ENCODE measurements around the gene MTCL1.
A peak's percentile ranks its signal among the peaks of the same experiment; 100 is the strongest.

MTCL1 gene

DNA sequence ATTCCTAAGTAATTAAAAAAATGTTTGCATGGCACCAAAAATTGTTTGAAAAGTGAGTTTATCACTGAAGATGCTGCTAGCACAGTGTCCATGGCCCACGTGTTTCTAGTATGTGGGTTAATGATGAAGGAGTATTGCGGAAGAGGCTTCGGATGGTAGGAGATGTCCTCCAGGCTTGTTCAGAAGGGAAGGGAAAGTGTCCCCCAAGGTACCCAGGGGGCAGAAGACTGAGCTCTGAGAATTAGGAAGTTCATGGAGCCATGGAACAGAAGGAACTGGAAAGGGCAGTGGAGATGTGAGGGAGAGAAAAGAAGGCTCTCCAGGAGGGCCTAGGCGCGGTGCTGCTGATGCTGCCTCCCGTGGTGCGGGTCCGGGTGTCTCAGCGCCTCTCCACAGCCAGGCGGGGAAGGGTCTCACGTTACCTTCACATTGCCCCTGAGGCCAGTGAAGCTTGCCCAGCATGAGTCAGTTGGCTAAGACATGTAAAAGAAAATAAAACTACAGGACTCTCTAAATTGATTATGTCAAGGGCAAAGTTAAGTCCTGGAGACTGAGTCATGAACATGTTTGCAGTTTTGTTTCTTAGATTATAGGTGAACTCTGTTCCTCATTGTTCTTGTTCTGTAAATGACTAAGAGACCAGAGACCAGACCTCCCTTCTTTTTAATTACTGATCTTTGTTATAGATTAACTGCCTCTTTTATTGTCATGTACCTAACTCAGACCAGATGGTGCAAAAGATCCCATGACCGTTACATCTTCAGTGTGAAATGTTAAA is 89.0 kb downstream of the MTCL1 start:
- DNase-seq (ENCODE audit: low read depth), result no peak

DNA sequence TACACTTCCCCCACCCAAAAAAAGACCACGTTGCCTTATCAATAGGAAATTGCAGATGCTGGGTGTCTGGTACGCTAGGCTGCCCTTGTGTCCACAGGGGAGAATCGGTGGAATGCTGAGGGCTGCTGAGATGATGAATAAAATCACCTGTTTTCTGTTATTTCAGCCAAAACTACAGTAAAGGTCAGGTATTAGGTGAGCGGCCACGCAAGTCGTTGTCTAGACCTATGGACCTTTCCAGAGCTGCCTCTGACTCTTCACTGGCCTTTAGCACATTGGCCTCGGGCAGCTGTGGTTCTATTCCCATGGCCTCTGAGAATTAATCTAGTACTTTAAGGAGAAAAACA is 89.6 kb downstream of the MTCL1 start:
- no peak for DNase-seq (ENCODE audit: low read depth)

DNA sequence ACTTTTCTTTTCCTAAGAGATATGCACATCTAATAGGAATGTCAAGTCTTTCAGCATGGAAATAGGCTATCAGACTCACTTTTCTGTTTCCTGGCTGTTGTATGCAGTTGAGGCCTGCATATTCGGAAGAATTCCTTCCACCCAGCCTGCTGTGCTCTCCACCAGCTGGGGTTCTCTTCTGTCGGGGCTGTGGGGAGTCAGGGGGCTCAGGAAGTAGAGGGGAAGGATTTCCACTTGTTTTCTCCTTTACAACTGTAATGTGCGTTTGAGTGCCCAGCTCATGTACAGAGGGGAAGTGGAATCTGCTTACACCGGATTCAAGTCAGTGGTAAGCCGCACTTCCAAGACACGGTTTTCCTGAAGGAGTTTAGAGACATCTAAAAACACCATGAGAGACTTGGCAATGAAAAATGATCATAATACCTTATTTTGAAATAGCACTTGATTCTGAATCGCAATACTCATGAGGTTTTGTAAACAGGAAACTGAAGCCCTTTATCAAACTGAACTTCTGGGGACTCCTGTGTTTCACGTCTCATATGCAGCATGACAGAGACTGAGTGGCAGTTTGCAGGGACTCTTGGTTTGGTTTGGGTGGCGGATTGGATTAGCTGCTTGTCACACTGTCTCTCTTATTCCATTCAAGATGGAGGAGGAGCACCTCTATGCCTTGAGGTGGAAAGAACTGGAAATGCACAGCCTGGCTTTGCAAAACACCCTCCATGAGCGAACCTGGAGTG is 90.4 kb downstream of the MTCL1 start:
- DNase-seq (ENCODE audit: low read depth), result no peak

DNA sequence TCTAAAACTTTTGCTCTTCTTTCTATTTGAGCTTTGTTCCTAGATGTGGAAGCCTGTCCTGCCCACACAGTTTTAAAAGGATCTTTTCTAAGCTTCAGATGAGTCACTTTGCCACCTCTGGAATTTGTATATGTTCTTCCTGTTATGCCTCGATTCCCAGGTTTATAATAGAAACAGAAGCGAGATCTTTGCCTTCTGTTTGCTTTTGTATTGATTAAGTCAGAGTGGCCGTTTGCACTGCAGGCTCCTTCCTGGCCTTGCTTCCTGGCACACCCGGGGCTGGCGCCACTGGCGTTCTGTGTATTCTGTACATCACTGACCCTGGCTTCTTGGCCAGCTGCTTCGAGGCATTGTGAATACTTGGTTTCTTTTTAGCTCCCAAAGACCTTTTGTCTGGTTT is 91.8 kb downstream of the MTCL1 start:
- DNase-seq (ENCODE audit: low read depth), result no peak

DNA sequence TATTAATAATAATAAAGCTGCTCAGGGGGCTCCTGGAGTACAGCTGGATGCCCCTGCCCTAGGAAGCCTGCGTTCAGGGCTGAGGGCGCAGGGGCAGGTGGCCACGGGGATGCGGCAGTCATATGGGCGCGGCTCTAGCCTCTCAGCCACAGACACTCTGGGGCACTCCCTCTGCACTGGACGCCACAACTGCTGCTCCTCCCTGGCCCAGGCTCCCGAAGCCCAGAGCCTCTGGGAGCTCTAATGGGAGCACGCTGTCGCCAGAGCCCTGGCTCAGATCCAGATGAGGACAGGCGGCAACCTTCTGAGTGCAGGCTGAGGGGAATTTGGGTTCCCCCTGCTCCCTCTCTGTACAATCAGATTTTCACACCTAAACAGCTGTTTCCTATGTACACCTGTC is 93.6 kb downstream of the MTCL1 start:
- no peak for DNase-seq (ENCODE audit: low read depth)

DNA sequence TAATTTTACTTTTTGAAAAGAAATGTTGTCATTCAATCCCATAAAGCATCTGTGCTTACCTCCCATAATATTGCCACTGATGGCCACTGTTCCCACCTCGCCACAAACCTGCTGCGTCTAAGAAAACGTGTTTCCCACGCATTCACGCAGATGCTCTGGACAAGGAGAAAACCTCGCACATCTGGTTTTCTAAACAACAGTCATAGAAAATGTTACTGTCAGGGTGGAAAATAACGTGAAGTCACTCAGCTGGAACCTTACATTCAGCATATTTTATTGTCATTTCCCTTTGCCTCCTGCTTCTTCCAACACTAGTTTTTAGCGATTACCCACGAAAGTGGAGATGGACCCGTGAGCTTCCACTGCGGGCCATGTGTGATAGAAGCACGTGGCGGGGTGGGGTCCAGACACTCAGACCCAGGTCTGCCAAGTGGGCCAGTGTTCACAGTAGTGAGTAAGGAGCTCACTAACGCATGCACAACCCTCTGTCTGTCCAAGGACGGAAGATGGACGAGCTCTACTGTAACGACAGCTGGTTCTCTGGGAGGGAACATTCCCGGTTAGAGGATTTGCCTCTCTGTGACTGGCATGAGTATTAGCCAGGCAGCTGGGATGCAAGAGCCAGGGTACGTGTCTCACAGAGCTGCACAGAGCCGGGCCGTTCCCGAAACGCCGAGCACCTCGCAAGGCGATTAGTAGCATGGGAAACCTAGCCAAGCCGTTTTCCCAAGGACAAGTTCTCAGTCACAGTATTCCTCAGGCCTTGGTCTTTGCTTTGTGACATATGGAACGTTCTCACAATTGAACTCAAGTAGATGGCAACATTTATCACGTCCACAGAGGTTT is 94.5 kb downstream of the MTCL1 start:
- no peak for DNase-seq (ENCODE audit: low read depth)

DNA sequence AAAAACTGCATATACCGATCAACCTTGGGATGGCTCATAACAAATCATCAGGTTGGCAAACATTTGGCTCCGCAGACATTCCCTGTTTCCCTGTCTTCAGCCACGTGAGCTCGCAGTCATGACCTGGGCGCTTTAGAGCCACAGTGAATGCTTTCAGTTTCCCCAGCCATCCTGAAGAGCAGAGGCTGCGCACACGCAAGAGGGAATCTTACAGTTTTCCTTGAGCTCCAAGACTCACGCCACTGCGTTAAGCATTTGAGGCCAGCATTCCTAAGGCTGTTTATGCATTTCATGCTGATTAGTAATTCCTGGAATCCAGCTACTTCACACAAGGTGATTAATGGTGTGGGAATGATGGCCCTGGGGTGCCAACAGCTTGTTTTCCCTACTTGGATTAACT is 95.1 kb downstream of the MTCL1 start:
- DNase-seq (ENCODE audit: low read depth), result peak; percentile 59

DNA sequence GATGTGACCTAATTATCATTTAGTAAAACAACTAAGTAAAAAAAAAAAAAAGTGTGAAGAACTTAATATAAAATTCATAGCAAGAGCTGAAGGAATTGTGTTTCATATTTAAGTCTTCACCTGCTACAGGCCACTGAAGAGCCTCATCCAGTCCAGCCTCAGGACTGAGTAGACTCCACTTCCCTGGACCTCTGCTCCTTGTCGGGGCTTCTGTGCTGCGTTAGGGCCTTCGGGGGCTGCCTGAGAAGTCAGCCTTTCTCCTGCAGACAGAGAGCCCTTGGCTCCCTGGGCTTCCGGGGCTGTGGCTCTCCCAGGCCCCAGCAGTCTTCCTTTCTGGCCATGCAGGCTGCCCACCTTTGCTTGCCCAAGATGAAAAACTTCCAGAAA is 95.5 kb downstream of the MTCL1 start:
- DNase-seq (ENCODE audit: low read depth), result no peak

DNA sequence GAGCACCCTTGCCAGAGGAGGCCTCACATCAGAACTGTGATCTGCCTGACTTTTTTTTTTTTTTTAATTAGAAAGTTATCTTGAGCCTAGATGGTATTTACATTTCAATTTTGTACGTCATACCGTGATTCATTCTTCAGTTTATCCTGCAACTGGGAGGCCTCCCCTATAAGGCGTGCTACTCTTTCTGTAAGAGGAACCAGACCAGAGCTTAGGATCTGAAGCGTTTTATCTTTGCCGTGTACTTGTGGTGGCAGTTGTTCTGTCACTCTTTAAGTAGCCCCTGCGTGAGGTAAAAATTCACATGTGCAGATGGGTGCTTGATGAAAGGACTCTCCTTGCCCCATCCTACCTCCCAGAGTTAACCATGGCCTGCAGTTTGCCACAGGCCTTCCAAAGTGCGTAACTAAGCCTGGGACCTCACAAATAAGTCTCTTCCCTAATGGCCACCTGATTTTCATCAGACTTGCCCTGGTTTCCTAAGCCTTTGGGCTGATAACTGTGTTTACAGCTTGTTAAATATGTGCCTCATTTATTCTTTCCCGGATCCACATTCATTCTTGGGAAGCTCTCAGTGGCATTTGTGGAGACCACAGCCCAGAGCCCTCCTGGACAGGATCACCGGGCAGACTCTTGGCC is 96.0 kb downstream of the MTCL1 start:
- DNase-seq (ENCODE audit: low read depth), result no peak

DNA sequence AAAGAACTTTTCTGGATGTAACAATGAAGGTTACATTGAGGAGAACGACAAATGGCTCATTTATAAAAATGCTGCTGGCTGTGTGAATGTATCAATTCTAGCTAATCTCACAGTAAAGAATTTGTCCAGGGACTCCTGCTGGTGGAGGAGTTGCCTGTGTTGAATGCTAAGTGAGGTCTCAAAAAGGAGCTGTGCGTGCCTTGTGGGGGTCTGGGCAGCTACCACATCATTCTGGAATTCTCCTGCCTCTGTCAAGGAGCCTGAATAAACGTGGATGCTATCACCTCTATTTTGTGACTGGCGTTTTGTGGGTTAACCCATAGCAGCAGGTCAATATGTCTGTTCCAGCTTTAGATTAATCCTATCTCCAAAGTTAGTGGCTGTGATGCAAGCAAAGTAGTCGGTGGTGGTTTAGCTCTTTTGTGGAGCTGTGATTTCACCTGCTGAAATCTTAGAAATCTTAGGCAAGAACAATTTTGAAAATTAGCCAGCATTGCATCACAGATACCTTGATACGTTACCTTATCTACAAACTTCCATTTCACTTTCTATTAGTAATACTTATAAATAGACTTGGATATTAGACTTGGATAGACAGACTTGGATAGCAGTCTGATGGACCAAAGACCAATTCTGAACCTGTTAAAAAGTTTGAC is 96.8 kb downstream of the MTCL1 start:
- no peak for DNase-seq (ENCODE audit: low read depth)

DNA sequence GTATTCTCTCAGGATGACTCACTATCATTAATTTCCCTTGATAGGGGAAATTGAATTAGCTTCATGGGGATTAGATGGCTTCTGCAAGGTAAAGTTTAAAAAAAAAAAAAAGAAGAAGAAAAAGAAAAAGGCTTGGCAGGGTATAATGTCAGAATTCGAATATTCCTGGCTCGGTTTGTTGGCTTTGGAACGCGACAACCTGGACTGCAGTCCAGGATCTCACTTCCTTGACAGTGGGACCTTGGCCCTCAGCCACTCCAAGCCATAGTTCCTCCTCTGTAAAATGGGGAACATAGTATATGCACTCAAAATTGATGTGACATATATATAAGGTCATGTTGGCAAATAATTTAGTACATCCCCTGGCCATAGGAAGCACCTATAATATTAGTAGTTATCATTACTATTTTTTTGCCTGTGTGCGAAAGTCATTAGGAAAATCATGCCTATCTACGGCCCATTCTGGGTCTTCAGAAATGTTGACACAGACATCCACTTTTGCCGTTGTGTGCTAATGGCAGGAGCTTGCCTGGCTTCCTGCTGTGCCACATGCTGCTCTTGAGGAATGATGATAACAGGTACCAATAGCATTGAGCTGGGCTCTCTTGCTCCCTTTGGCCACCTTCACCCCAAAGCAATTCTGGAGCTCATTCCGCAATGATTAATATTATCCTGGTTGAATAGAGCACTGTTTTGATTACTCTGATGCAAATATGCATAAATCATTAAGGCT is 97.9 kb downstream of the MTCL1 start:
- no peak for DNase-seq (ENCODE audit: low read depth)

DNA sequence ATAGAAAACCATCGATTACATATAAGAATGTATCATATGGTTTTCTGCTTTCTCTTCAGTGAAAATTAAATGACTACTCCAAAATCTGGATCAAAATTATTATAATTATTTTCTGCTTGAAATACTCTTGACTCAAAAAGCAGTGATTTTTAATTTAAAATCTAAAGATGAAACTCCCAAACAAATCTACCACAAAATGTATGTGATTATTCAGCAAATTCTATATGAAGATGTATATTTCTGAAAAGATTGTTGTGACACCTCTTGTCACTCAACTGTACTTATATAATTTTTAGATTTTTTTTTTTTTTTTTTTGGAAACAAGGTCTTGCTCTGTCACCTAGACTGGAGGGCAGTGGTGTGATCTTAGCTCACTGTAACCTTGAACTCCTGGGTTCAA is 98.6 kb downstream of the MTCL1 start:
- DNase-seq (ENCODE audit: low read depth), result no peak

DNA sequence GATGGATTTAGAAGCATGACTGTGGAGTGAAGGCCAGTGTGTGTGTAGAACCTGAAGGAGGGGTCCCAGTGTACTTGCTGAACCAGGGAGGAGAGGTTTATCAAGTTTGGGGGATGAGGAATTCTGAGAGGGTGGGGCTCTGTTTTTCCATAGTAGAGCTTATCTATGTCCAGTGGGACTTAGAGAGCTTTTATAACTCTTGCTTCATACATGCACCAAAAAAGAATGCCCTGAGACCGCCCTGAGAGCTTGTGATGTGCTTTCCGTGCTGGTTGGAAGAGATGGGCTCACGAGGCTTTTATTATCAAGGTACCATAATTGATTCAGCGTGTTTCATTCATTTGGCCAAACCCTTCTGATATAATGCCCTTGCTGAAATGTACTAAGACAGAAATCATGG is 100.2 kb downstream of the MTCL1 start:
- DNase-seq (ENCODE audit: low read depth), result no peak

DNA sequence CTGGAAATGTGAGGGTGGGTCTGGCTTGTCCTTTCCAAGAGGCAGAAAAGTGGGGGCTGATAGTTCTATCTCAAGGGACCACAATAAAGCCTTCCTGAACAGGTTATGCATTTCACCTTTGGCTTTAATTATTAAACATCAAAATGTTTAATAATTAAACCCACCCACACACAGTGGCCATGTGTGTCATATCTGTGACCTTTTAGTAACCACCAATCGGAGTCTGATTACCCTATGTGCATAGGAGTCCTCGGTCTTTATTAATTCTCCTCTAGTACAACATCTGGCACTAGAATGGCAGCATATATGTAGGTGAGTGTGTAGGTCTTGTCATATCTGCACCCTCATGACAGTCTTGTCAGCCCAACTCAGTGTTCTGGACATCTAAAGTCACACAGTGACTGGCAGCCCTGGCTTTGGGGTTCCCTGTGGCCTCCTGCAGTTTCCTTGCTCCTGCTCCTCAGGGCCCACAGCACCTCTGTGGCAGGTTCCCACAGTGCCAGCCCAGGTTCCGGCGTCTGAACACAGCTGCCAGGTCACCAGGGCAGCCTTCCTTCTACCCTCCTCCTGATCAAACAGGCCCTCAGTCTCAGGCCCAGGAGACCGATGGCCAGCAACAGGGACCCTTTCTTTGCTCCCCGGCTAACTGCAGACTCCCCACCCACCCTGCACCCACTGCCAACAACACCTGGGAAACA is 100.9 kb downstream of the MTCL1 start:
- DNase-seq (ENCODE audit: low read depth), result no peak

DNA sequence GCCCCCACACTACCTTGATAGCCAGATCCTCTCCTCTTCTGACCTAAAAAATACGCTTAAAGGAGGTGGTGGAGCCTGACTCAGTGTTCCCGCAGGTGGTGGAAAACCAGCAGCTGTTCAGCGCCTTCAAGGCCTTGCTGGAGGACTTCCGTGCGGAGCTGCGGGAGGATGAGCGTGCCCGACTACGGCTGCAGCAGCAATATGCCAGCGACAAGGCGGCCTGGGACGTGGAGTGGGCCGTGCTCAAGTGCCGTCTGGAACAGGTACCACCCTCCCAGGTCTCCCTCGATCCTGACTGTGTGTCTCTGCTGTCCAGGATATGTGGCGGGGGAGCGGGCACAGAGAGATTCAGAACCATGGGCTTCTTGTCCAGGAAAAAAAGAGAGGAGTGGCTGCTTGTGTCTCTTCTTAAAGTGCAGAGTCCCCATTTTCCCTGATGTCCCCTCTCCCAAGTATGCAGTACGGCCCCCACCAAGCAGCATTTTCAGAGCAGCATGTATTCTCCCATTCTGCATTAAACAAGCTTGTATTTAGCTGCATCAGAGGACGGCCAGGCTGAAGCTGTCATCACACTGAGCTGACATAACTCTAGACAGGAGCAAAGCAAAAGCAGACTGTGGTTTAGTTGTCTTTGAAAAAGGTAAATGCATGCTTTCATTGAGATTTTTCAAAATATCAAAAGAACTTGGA is 101.6 kb downstream of the MTCL1 start:
- DNase-seq (ENCODE audit: low read depth), result no peak

DNA sequence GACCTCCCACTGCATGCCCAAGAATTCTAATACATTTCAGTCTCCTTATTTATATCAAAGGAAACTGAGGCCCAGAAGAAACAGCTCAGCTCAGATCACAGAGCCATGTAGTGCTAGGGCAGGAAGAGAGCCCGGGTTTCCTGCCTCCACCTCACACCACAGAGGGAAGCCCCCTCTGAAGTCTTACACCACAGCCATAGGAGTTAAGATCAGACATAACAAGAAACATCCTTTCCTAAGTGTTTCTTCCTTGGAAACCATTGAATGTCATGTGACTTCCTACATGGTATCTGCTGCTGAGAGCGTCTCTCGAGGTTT is 102.1 kb downstream of the MTCL1 start:
- no peak for DNase-seq (ENCODE audit: low read depth)

DNA sequence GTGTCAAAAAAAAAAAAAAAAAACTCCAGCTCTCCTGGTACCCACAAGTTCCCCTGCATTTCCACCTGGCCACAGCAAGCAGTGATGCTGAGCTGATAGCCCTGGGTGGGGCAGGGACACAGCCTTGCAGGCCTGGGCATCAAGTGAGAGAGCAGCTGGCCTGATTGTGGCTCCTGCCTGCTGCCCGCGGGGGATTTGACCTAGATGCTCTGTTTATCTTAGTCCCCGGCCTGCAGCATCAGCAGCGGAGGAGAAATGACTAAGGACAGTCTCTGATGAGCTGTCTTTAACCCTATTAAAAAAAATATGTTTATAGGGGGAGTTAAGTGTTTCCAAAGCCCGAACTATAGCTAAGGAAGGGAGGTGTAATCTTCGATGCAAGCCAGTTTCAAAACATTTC is 102.6 kb downstream of the MTCL1 start:
- no peak for DNase-seq (ENCODE audit: low read depth)

DNA sequence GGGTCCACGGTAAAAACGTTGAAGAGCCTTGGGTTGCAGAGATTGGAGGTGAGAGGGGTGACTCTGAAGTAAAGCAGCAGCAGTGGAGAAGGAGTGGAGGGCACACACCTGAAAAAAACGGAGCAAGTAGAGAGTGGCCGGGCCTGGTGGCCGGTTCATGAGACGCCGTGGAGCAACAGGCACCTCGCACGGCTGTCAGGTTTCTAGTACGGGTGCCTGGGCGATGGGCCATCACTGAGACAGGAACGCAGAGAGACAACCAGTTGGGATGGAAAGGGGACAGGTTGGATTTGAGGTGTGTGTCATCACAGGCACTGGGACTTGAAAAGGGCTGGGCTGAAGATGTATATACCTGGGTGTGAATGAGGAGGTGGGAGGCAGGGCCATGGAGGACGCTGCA is 104.2 kb downstream of the MTCL1 start:
- DNase-seq (ENCODE audit: low read depth), result no peak

DNA sequence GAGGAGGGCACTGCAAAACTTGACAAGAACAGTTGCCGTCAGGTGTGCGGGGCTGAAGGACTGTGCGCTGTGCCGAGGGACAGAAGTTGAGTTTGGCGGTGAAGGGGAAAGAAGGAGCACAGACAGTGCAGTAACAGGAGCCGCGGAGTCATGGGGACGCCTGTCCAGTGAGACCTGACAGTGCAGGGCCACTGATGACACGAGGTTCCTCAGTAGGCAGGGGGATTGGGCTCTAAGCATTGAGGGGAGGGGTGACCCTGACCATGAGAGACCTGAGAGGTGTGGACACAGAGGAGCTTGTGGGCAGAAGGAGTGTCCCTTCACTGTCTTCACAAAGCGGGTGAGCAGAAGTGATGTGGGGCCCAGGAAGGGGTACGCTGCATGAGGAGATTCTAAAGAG is 104.8 kb downstream of the MTCL1 start:
- DNase-seq (ENCODE audit: low read depth), result no peak

DNA sequence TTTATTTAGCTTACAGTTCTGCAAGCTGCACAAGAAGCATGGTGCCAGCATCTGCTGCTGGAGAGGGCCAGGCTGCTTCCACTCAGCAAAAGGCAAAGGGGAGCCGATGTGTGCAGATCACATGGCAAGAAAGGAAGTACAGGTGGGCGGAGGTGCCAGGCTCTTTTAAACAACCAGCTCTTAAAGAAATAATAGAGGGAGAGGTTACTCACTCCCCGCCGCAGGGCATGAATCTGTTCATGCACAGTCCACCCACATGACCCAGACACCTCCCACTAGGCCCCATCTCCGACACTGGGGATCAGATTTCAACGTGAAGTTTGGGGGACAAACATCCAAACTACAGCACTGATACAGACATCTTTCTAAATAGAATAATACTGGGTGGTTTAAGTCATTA is 105.8 kb downstream of the MTCL1 start:
- no peak for DNase-seq (ENCODE audit: low read depth)
